Measurements from ENCODE around the gene NSD2.

NSD2 gene

GRCh38 chr4:1945124-1945895 is 74.1 kb downstream of the NSD2 start:
- no peak for DNase-seq

GRCh38 chr4:1945912-1946311 is 74.7 kb downstream of the NSD2 start:
- DNase-seq = no peak

GRCh38 chr4:1948232-1948631 is 77.0 kb downstream of the NSD2 start:
- DNase-seq = no peak

GRCh38 chr4:1948892-1949436 is 77.8 kb downstream of the NSD2 start:
- DNase-seq = no peak

- no peak for DNase-seq
These were observed 79.2 kb downstream of the NSD2 start for GRCh38 chr4:1950369-1950768.

GRCh38 chr4:1952058-1952700 is 81.0 kb downstream of the NSD2 start:
- DNase-seq = no peak

GRCh38 chr4:1952719-1953118 is 81.5 kb downstream of the NSD2 start:
- no peak for DNase-seq

- no peak for DNase-seq
These were observed 82.1 kb downstream of the NSD2 start for GRCh38 chr4:1953335-1953734.

- DNase-seq = no peak
These were observed 85.4 kb downstream of the NSD2 start for GRCh38 chr4:1956631-1957030.

- DNase-seq = no peak
These were observed 87.3 kb downstream of the NSD2 start for GRCh38 chr4:1958276-1959103.

GRCh38 chr4:1959104-1959384 is 87.9 kb downstream of the NSD2 start:
- DNase-seq = no peak

GRCh38 chr4:1960170-1960825 is 89.1 kb downstream of the NSD2 start:
- no peak for DNase-seq

- no peak for DNase-seq
These were observed 89.8 kb downstream of the NSD2 start for GRCh38 chr4:1961038-1961437.

- DNase-seq = no peak
These were observed 90.4 kb downstream of the NSD2 start for GRCh38 chr4:1961563-1961962.

- no peak for DNase-seq
These were observed 91.8 kb downstream of the NSD2 start for GRCh38 chr4:1962980-1963379.

- DNase-seq = no peak
These were observed 93.2 kb downstream of the NSD2 start for GRCh38 chr4:1964443-1964842.

- no peak for DNase-seq
These were observed 93.8 kb downstream of the NSD2 start for GRCh38 chr4:1964971-1965370.

GRCh38 chr4:1967512-1968149 is 96.4 kb downstream of the NSD2 start:
- no peak for DNase-seq

- no peak for DNase-seq
These were observed 97.6 kb downstream of the NSD2 start for GRCh38 chr4:1968686-1969295.

- no peak for DNase-seq
These were observed 98.9 kb downstream of the NSD2 start for GRCh38 chr4:1969928-1970723.

- DNase-seq = no peak
These were observed 99.7 kb downstream of the NSD2 start for GRCh38 chr4:1970926-1971325.

Data from fibroblast of skin of abdomen (primary cell).